ENCODE results near the gene TTC39C.

Gene TTC39C

GRCh38 chr18:23992089-23992940, 22.2 kb upstream of the TTC39C start:
- peak in 3 of 5 experiments; percentile 48 to 90 (median 80) for DNase-seq

GRCh38 chr18:23992941-23993280, 21.6 kb upstream of the TTC39C start:
- no peak for DNase-seq

- DNase-seq: peak in 2 of 5 experiments; percentile 16 to 62
Observed at GRCh38 chr18:23994361-23994902, 20.1 kb upstream of the TTC39C start.

- DNase-seq: no peak
Observed at GRCh38 chr18:23995180-23995579, 19.4 kb upstream of the TTC39C start.

- DNase-seq: no peak
Observed at GRCh38 chr18:23998018-23998417, 16.5 kb upstream of the TTC39C start.

GRCh38 chr18:23998820-23999219, 15.7 kb upstream of the TTC39C start:
- no peak for DNase-seq

GRCh38 chr18:24000613-24001490, 13.7 kb upstream of the TTC39C start:
- DNase-seq: peak in 1 of 5 experiments; percentile 71

- DNase-seq: peak in 1 of 5 experiments; percentile 45
Observed at GRCh38 chr18:24002479-24002878, 12.1 kb upstream of the TTC39C start.

GRCh38 chr18:24003288-24003687, 11.3 kb upstream of the TTC39C start:
- no peak for DNase-seq

GRCh38 chr18:24003903-24004640, 10.5 kb upstream of the TTC39C start:
- DNase-seq: no peak

GRCh38 chr18:24006712-24007313, 7.7 kb upstream of the TTC39C start:
- no peak for DNase-seq

- DNase-seq: no peak
Observed at GRCh38 chr18:24009246-24009645, 5.3 kb upstream of the TTC39C start.

- peak in 2 of 5 experiments; percentile 38 to 70 for DNase-seq
Observed at GRCh38 chr18:24009651-24010333, 4.8 kb upstream of the TTC39C start.

GRCh38 chr18:24010673-24011072, 3.9 kb upstream of the TTC39C start:
- no peak for DNase-seq

- peak in 2 of 5 experiments; percentile 68 to 86 for DNase-seq
Observed at GRCh38 chr18:24011123-24011917, 3.2 kb upstream of the TTC39C start.

GRCh38 chr18:24013051-24013450, 1.5 kb upstream of the TTC39C start:
- no peak for DNase-seq

GRCh38 chr18:24014986-24015638, 558 bp downstream of the TTC39C start:
- peak in 4 of 5 experiments; percentile 33 to 71 (median 38) for DNase-seq

GRCh38 chr18:24015639-24016631, 1.4 kb downstream of the TTC39C start:
- no peak for DNase-seq

GRCh38 chr18:24016643-24017042, 2.1 kb downstream of the TTC39C start:
- DNase-seq: no peak

Measured in T-helper 2 cell (primary cell).